ENCODE data around the gene ORC5.
"Not testable (repeated sequence)": the region's sequence is repeated elsewhere in the genome, so short reads cannot be mapped to it uniquely, and the experiment has no call there.

ORC5 gene

DNA sequence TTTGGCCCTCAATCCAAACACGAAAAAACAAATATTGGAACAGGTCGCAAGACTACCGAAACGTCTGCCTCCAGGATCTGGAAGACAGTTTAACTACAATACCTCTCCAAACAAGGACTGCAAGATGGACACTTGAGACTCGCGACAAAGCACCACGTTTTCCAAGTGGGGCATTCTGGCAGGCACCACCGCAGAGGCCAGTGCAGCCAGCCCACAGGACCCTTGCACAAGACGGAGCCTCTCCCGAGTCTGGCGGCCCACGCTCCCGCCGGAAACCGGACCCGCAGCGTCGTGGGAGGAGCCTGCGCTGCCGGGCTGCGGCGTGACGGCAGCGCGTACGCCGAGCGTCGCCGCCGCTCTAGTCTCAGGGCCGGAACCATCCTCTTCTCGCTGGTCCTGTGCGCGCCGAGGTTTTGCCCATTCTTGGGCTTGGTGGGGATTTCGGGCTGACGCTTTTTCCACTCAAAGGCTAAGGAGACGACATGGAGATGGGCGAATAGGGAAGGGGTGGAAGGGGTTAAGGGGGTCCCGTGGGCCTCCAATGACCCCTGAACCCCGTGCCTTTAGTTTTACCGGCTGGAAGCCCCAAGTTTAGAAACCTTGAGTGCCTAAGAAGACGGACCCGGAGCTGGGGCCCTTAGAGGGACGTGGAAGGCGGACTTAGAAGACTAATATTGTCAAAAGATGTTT lies at the start of gene ORC5:
ORC5 (minus strand) TSS at position 283 of the 690 bp plus-strand sequence; CDS start at position 174, 109 bp downstream.
- DNase-seq = peak in 54 of 56 donors; percentile 4 to 82 (median 54)

DNA sequence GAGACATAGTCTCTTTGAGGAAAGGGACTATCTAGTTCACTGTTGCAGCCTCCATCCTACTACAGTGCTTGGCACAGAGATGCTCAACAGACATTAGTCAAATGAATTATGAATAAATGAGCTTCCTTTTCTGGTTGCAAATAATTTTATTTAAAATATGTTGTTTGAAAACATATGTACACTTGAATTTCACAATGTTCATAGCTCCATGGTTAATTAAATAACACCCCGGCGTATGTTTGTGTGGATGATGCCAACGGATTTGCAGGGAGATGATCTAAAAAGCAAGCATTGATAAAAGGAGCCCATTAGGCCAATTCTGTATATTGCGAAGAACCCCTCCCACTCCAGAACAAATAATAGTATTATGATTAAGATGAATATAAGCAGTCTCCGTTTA lies 47.8 kb upstream of the ORC5 start:
- no peak for DNase-seq

DNA sequence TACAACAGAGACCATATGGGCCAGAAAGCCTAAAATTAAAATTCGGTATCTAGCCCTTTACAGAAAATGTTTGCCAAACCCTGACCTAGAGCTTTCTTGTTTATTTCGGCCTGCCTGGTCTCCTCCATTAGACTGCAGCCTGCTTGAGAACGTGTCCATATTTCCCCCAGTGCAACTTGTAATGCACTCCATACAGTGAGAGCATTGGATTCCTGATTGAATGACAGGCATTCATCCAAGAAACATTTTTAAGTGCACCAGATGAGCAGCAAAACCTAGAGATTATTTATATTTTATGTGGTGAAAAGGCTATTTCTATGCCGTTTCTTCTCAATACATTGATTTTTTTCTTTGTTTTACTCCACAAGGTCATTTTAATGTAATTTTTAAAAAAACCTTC lies 47.4 kb upstream of the ORC5 start:
- no peak for DNase-seq

DNA sequence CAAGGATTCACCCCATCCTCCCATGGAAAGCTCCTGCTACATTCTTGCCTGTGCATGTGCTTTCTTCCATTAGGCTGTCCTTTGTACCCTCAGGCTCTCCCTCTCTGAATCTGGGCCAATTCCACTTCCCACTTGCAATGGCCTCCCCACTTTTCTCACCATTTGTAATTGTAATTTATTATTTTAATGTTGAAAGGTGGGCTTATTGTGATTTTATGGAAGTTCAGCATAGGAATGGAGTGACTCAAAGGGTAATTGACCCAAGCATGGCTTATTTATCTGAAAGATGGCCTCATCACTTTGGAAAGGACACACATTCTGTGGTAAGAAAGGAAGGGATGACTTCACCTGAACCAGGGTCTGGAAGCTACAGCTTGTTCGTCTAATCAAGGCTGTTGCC lies 46.9 kb upstream of the ORC5 start:
- no peak for DNase-seq

DNA sequence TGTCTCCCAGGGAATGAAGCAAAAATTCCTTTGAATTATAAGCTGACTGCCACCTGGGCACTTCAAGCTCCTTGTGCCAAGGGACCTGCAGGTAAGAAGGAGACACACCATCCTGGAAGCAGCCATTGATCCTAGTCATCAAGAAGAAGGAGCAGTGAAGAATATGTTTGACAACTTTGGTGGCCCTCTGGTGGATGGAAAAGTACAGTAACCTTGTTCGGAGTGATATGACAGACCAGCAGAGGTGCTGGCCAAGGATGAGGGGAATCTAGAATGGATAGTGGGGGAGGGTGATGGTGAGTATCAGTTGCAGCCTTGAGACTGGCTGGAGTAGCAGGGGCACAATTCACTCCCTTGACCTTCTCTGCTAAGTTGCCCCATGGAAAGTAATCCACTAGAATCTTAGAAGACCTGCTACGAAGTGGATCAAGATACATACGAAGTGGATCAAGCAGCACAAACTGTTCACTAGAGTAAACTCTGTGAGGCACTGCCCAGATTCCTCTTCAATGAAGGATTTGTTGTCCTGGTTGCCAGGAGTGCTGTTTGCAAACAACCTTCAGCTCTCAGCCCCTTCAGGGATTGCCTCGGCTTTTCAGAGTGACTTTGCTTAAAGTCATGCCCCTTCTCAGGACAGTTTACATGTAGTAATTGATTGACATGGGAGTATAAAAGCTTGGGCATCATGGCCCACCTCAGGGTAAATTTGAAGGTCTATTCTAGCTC lies 44.8 kb upstream of the ORC5 start:
- DNase-seq = no peak

DNA sequence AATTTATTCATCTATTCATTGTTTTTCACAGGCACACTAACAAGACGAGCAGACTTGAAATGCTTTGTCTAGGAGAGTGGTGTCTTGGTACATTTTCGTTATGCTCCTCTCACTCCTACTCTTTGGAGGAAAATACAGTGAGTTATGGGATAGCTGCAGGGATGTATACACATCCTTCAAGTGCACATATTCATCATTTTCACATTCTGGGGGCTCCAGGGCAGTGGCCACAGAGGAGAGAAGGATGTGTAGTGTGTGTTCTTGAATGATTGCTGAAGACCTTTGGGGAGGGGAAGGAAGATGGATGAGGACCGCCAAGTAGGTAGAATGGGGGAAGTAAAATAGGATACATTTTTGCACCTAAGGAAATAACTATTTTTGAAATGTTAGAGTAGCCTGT lies 34.8 kb upstream of the ORC5 start:
- no peak for DNase-seq

DNA sequence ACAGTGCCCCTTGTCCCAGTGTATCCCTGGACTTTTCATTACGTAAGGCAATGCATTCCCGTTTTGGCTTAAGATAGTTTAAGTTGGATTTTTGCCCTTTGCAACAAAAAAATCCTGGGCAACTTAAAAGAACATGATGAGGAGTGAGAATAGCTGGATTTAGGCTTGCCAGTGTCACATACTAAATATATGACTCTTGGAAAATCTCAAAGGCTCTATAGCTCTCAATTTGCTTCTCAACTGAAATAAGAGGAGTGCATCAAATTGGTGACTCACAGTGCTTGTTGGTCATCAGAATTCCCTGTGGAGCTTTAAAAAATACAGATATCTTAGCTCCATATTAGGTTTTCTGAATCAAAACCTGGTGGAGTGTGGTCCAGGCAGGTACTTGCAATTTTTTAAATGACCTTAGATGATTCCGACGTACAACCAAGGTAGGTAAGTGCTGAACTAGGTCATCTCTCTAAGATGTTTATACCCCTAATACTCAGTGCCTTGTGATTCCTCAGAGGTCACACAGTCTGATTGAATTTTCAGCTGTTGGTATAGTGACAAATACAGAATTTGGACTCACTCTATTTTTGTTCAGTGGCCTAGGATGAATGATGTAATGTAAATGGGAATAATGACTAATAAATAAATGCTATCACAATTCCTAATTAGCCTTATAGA lies 33.9 kb upstream of the ORC5 start:
- DNase-seq = no peak

DNA sequence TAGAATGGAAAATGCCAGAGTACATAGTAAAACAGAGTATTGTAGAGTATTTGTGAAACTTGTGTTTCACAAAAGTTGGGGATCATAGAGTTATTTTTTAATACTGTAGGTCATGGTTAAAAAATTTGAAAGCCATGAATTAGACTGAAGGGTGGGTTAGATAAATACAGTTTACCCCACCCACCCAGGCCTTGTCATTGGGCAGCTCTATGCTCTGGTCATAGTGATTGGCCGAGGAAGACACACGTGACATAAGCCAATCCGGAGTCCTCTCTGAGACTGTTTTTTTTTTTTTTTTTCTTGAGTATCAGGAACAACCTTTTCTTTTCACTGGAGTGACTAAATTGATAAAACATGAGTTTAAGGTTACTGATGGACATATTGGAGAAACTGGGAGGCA lies 33.3 kb upstream of the ORC5 start:
- no peak for DNase-seq

DNA sequence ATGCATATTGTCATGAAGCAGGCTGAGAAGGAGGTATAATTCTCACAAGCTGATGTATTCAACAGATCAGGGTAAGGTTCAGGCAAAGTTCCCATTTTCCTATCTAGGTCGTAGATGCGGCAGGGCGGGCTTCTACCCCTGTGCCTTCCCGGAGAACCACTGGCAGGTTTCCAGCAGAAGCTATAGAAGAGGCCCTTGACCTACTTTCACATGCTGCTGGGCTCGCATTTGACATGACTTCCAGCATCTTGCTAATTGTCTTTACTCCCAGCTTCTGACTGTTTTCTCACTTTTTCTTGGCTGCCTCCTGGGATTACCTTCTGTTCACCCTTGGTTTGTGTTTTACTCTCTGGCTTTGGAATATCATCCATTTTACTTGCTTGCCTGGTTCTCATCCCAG lies 32.6 kb upstream of the ORC5 start:
- peak in 3 of 56 donors; percentile 2 to 3 (median 3) for DNase-seq

DNA sequence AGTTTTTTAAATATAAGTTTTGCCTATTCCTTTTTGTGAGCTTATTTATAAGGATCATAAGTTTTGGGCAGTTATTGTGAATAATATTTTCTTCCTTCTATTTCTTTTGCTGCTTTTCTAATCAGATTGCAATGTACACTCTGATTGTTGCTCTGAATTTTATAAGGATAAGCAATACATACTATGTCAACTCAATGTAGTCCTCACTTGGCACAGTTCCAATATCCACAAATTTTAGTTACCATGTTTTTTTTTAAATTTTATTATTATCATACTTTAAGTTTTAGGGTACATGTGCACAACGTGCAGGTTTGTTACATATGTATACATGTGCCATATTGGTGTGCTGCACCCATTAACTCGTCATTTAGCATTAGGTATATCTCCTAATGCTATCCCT lies 27.2 kb upstream of the ORC5 start:
- DNase-seq = not testable (repeated sequence)

DNA sequence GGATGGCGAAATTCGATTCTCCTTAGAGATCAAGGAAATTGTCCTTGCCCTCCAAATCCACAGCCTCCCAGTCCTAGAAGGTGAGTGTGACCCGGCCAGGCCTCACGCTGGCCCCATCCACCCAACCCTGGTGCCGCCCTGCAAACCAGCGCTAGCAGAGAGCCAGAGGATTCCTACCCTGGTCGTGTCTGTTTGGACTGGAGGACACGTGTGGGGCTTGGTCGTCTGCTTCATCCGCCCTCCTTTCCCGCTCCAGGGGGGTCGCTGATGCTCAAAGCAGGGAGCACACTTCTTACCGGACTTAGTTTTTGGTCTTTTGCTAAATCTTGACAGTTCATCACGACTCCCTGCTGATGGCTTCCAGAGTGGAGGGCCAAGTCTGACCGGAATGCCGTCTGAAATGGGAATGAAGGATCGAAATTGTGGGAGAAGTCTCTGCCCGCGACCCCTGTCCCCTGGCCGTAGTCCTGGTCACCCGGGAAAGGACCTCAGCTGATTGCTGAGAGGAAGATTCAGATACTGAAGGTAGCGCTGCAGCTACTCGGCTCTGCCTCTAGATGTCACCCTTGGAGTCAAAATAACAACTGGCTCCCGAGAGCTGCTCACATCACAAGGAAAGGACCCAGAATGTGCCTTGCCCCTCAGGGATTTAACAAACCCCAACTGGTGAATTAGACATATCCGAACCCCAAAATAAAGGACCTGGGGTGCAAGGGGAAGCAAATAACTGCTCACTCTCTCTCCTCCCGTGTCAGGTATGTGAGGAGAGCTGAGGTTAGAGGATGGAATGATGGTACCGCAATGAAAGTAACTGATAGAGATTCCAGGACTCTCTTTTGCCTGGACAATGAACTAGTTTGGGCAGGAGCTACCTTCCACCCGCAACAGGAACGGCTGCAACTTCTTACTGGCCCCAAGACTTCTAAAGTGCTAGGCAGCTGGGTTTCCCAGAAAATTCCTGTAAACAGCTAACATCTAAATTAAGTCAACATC lies 23.5 kb upstream of the ORC5 start:
- peak in 41 of 56 donors; percentile 2 to 76 (median 21) for DNase-seq

DNA sequence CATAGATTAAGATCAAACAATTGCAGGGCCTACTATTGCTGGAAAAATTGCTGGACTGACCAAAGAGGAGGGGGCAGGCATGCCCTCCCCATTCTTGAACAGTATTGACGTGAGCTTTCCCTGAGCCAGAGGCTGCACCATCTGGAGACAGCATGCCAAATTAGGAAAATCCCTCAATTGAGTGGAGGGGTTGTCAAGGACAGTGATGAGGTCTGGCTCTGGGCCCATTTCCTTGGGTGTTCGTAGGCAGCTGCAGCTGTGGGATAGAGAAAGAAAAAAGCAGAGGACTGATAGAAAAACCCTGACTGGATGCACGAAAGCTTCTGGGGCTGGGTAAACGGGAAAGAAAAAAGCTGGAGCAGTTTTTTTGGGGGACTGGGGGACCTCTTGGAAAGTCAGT lies 22.8 kb upstream of the ORC5 start:
- DNase-seq = peak in 4 of 56 donors; percentile 3 to 9 (median 3)

DNA sequence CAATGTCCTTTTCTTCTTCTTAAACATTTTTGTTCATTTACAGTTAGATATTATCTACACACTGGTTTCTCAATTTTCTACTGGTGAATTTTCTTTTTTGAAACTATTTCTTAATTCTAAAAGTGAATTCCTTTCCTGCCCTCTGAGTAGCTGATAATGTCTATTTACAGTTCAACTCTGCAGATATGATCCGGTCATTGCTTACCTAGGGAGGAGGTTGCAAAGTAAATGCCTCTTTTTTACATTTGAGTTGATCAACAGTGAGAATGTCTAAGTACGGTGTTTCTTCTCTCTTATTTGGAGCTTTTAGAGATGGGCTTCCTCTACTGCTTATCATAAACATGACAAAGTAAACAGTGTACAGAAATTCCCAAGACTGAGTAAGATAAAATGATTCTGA lies 20.6 kb upstream of the ORC5 start:
- no peak for DNase-seq

DNA sequence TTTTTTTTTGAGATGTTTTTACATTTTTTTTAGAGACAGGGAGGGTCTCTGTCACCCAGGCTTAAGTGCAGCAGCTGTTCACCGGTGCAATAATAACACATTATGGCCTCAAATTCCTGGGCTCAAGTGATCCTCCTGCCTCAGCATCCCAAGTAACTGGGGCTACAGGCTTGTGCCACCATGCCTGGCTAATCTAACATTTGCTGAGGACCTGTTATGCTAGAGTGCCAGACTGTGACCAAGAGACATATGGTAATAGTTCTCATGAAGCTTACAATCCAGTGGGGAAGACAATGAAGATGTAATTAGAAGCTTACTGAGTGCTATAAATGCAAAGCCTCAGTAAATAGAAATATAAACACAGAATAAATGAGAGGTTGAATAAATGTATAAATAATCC lies 17.6 kb upstream of the ORC5 start:
- no peak for DNase-seq

DNA sequence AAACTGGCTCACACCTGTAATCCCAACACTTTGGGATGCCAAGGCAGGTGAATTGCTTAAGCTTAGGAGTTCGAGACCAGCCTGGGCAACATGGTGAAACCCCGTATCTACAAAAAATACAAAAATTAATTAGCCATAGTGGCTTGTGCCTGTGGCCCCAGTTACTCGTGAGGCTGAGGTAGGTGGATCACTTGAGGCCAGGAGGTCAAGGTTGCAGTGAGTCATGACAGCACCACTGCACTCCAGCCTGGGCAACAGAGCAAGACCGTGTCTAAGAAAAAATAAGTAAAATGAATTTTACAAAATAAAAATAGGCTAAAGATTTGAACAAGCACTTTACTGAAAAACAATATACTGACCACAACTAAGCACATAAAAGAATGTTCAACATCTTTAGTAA lies 9.8 kb upstream of the ORC5 start:
- no peak for DNase-seq

DNA sequence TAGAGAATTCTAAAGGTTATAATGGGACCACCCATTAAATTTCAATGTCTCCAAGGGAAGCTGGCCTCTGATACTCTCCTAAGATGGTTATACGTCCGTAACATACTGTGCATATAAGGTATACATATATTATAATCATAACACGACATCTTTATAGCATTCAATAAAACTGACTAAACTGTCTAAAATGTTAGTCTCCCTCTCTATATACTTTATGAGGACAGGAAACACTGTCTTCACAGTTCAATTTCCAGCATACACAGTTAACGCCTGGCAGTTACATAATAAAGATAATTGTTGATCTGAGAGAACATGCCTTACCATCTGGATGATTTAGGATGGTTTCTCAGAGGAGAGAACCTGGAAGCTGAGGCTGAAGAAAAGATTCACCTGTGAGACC lies 1.2 kb upstream of the ORC5 start:
- DNase-seq = no peak

DNA sequence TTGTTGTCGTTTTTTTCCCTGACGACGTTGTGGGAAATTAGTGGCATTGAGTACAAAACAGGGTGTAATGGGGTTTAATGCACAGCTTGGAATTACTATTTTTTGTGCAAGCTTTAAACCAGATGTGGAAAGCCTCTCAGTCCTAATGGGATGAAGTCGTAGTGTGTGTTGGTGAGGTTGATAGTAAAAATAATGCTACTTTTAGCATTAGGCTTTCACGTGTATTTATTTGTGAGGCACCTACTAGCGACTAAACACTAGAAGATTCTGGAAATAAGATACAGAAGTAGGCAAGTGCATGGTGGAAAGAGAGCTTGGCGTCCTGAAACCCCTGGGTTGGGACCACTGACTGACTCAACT lies 588 bp upstream of the ORC5 start:
- no peak for DNase-seq

DNA sequence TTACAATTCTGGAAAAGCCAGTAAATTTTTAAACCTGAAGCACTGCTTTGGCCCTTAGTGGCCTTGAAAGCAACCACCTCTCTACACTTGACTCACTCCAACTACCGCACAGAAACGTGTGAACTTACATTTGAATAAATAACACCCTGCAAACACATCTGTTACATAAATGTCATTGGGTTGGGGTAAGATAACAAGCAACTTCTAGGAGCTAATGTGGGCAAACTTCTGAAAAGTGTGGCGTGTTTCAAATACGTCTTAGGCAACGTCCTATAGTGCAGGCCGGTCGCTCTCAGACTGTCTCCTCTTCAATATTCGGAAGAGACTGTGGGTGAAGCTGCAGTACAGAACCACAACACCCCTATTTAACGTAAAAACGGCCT lies 474 bp downstream of the ORC5 start:
- peak in 1 of 56 donors; percentile 5 for DNase-seq

DNA sequence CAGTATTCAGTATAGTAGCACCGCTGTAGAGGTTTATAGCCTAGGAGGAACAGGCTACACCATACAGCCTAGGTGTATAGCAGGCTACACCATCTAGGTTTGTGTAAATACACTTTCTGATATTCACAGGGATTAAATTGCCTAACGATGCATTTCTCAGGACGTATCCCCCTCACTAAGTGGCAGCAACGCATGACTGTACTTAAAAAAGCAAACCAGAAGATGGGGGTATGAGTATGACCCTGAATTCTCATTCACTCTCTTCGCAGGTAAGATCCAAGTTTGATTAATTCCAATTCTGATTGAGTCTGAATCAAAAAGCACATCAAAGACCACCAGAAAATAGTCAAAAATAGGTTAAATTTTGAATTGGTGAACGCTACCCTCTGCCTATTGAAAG lies 972 bp downstream of the ORC5 start:
- DNase-seq = no peak

DNA sequence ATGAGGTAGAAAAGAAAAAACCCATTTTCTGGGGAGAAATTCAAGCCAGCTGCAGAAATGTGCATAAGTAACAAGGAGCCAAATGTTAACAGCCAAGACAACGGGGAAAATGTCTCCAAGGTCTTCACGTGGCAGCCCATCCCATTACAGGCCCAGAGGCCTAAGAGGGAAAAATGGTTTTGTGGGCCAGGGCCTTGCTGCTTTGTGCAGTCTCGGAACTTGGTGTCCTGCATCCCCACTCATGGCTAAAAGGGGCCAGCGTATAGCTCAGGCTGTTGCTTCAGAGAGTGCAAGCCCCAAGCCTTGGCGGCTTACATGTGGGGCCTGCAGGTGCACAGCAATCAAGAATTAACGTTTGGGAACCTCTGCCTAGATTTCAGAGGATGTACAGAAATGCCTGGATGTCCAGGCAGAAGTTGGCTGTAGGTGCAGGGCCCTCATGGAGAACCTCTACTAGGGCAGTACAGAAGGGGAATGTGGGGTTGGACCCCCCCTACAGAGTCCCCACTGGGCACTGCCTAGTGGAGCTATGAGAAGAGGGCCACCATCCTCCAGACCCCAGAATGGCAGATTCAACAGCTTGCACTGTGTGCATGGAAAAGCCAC lies 9.0 kb downstream of the ORC5 start:
- DNase-seq = no peak

DNA sequence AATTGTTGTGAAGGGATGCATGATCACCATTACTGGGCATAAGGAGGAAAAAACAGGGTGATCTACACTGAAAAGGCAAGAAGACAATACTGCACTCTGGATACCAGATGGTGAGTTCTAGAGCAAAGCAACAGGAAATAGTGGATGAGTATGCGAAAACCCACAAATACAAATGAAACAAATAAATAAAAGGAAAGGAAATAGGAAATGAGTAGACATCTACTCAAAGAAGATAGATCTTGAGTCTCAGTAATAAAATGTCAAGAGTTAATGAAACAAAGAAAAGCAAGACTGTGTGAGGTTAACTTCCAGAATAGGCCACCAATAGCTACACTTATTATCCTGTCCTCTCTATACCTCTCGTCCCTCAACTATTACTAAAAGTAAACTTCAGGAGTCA lies 11.7 kb downstream of the ORC5 start:
- DNase-seq = no peak
